CD8-positive, alpha-beta memory T cell (primary cell): ENCODE data around the gene HMHB1. TPM values are rescaled to one million over a fixed set of nuclear protein-coding genes. Genes with fewer than 3 reads are reported as not detected.

Source experiments
- CTCF ChIA-PET: fragments of 350-600 bp; sonication (Branson Sonifier 250); formaldehyde crosslinking; loops from one replicate; lab custom pipeline; 2021; ENCODE audit warnings: antibody characterized with exemption; lab: Charles Lee
- POLR2A ChIA-PET: fragments of 350-600 bp; sonication (Branson Sonifier 250); formaldehyde crosslinking; loops from one replicate; lab custom pipeline; 2021; ENCODE audit warnings: antibody characterized with exemption; lab: Charles Lee
- DNase-seq, 5 donors: peaks; one replicate each; pipeline versions ENCODE4 v3.0.0 to v3.0.0-alpha.2; 2020 to 2022; ENCODE audit warnings: mixed read lengths in 1 of 5
- H3K27ac ChIP-seq: one replicate; pipeline ENCODE4 v1.7.0; 2013; ENCODE audit warnings: low read depth, mild to moderate bottlenecking, low read length, moderate library complexity
- H3K27me3 ChIP-seq: 2 replicates; pipeline ENCODE4 v1.7.0; 2013; ENCODE audit warnings: low read length, mild to moderate bottlenecking; ENCODE audit not compliant: insufficient read depth, poor library complexity, severe bottlenecking
- H3K36me3 ChIP-seq: 2 replicates; pipeline ENCODE4 v1.7.0; 2013; ENCODE audit warnings: mild to moderate bottlenecking, low read length, moderate library complexity; ENCODE audit not compliant: insufficient read depth
- H3K4me1 ChIP-seq: 2 replicates; pipeline ENCODE4 v1.7.0; 2013; ENCODE audit warnings: mild to moderate bottlenecking, low read length, moderate library complexity; ENCODE audit not compliant: insufficient read depth
- H3K4me3 ChIP-seq: 2 replicates; pipeline ENCODE4 v1.7.0; 2013; ENCODE audit warnings: mild to moderate bottlenecking, low read length
- H3K9me3 ChIP-seq: 2 replicates; pipeline ENCODE4 v1.7.0; 2013; ENCODE audit warnings: mild to moderate bottlenecking, low read length
- H3K27ac Mint-ChIP-seq, 8 donors: one replicate each; pipeline ENCODE4 v1.8.0; 2020 to 2021; ENCODE audit warnings: mixed read lengths in 8 of 8, mild to moderate bottlenecking in 6 of 8, inconsistent platforms in 3 of 8, moderate library complexity in 3 of 8
- H3K27me3 Mint-ChIP-seq, 2 donors: one replicate each; pipeline ENCODE4 v1.8.0; 2020 to 2021; ENCODE audit warnings: mixed read lengths in 2 of 2, mild to moderate bottlenecking in 1 of 2, moderate library complexity in 1 of 2
- H3K36me3 Mint-ChIP-seq, 3 donors: one replicate each; pipeline ENCODE4 v1.8.0; 2020 to 2021; ENCODE audit warnings: mixed read lengths in 3 of 3, inconsistent platforms in 1 of 3, mild to moderate bottlenecking in 1 of 3
- H3K4me1 Mint-ChIP-seq, 3 donors: one replicate each; pipeline ENCODE4 v1.8.0; 2020 to 2021; ENCODE audit warnings: mixed read lengths in 3 of 3, inconsistent platforms in 1 of 3, mild to moderate bottlenecking in 1 of 3
- H3K4me3 Mint-ChIP-seq, 7 donors: one replicate each; pipeline ENCODE4 v1.8.0; 2020 to 2021; ENCODE audit warnings: mixed read lengths in 7 of 7, mild to moderate bottlenecking in 6 of 7, moderate library complexity in 4 of 7, inconsistent platforms in 2 of 7
- H3K9me3 Mint-ChIP-seq, 5 donors: one replicate each; pipeline ENCODE4 v1.8.0; 2020 to 2022; ENCODE audit warnings: mixed read lengths in 5 of 5, mild to moderate bottlenecking in 3 of 5, moderate library complexity in 2 of 5, inconsistent platforms in 1 of 5
- polyA plus RNA-seq: library from polyadenylated mRNA; unstranded; fragments of 300-500 nt; fragmentation: Illumina TruSeq; gene quantifications from one replicate; pipeline ENCODE4 v1.2.3, GENCODE V29; 2021
- total RNA-seq, 2 experiments: library from RNA; stranded (reverse); gene quantifications; one replicate each; pipeline ENCODE4 v1.2.3, GENCODE V29; 2021

Gene HMHB1
- total and polyA plus RNA-seq, 3 experiments from 2014 or later = not detected

DNA sequence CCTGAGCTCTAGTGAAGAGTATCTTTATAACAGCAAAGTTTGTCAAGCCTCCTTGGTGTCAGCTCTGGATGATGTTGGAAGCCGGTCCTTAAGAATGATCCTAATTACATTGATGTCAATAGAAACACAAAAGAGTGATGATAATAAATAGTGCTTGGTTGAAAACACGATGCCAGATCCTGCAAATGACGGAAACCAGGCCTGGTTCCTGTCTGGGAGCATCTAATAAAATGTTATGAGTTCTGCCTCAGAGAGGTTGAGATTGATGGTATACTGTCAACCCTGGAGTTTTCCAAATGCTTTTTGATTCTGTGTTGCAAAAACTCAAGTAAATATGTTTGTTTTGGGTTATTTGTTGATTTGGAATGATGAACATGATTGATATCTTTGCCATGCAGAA is 23.3 kb downstream of the HMHB1 start:
- CTCF ChIA-PET = interaction anchor here (0.8 to 0.9 kb wide), 2 partner anchors 9 to 1180 kb away, joined by 3 read pairs; no protein-coding TSS in a partner anchor
- H3K27ac ChIP-seq = no peak overlapping the region

DNA sequence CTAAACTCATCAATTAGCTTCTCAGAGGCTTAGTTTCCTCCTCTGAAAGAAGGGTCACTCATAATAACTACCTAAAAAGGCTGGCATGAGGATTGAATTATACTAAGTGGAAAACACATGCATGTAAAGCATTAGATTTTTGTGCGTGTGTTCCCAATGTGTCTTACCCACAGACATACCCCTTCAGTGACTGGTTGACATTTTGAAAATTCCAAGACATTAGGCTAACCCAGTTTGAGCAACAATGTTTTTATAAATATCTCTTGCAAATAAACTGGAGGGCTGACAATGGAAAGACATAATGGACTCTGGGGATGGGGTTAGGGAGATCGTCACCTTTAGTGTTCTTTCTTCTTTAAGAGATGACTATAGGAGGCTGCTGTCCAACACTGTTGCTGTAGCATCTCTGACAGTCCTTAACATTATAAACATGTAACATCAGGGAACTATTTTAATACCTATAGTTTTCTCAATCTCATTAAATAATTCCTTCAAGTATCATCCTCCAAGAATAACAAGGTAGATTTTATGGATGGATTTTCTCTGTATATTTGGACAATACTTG is 24.3 kb downstream of the HMHB1 start:
- Mint-ChIP-seq H3K4me1 (no peaks in the 10 kb centered on the region), H3K27me3 (peaks cover 3 to 11% of the 10 kb centered on the region in 2 donors), H3K27ac (no peak overlapping the region), H3K9me3 (no peaks in the 10 kb centered on the region), H3K4me3 (no peak overlapping the region), H3K36me3 (peaks cover 0 to 2% (median 0%) of the 10 kb centered on the region in 3 donors)
- ChIA-PET CTCF (interaction anchor here (0.9 to 1.6 kb wide), 2 partner anchors 10 to 12 kb away, joined by 3 to 7 read pairs; no protein-coding TSS in a partner anchor), POLR2A (no interaction called here)
- no peak for DNase-seq
- H3K36me3 ChIP-seq = no peaks in the 10 kb centered on the region
- H3K4me1 ChIP-seq = no peaks in the 10 kb centered on the region
- H3K27me3 ChIP-seq = no peaks in the 10 kb centered on the region
- no peaks in the 10 kb centered on the region for H3K9me3 ChIP-seq
- no peak overlapping the region for H3K27ac ChIP-seq
- no peak overlapping the region for H3K4me3 ChIP-seq

More for the DNA sequence above, 23.3 kb downstream of the HMHB1 start:
- H3K4me3 Mint-ChIP-seq = no peak overlapping the region
- Histone ChIP-seq H3K4me3 (no peak overlapping the region), H3K4me1 (no peaks in the 10 kb centered on the region), H3K27me3 (no peaks in the 10 kb centered on the region), H3K9me3 (no peaks in the 10 kb centered on the region), H3K36me3 (no peaks in the 10 kb centered on the region)
- no peaks in the 10 kb centered on the region for H3K4me1 Mint-ChIP-seq
- no peaks in the 10 kb centered on the region for H3K9me3 Mint-ChIP-seq
- POLR2A ChIA-PET = no interaction called here
- no peak for DNase-seq
- peaks cover 3 to 4% of the 10 kb centered on the region in 2 donors for H3K27me3 Mint-ChIP-seq
- H3K27ac Mint-ChIP-seq = no peak overlapping the region
- peaks cover 0 to 2% (median 0%) of the 10 kb centered on the region in 3 donors for H3K36me3 Mint-ChIP-seq

- DNase-seq = no peak
- H3K27ac ChIP-seq = no peak overlapping the region
- no peak overlapping the region for H3K4me3 ChIP-seq
- no peaks in the 10 kb centered on the region for H3K9me3 ChIP-seq
- Mint-ChIP-seq H3K27ac (no peak overlapping the region), H3K4me3 (no peak overlapping the region), H3K4me1 (no peaks in the 10 kb centered on the region), H3K27me3 (peaks cover 3 to 18% of the 10 kb centered on the region in 2 donors), H3K36me3 (peaks cover 0 to 2% (median 0%) of the 10 kb centered on the region in 3 donors), H3K9me3 (no peaks in the 10 kb centered on the region)
- no peaks in the 10 kb centered on the region for H3K4me1 ChIP-seq
- no peaks in the 10 kb centered on the region for H3K36me3 ChIP-seq
- H3K27me3 ChIP-seq = no peaks in the 10 kb centered on the region
- CTCF ChIA-PET = interaction anchor here (1.6 kb wide), 1 partner anchor 13 kb away, joined by 7 read pairs; no protein-coding TSS in a partner anchor
- POLR2A ChIA-PET = no interaction called here
Observed at GRCh38 chr5:143837306-143837848, 25.4 kb downstream of the HMHB1 start.

DNA sequence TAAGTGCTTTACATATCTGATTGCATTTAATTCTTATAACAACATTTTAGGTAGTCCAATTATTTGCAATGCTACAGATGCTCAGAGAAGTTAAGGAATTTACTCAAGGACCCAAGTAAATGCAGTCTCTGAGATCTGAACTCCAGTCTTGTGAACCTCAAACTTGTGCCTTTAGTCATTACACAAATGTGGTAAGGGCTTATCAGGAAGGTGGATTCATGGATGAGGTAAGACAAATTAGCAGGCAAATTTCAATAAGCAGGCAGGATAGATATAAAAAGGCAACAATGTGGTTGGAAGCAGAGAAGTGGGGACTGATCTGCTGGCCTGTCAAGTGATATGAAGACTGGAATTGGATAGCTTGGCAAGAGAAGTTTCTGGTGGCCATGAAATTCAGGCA is 29.5 kb downstream of the HMHB1 start:
- no peak overlapping the region for H3K27ac Mint-ChIP-seq
- no peaks in the 10 kb centered on the region for H3K4me1 ChIP-seq
- POLR2A ChIA-PET = no interaction called here
- DNase-seq = no peak
- H3K27me3 ChIP-seq = no peaks in the 10 kb centered on the region
- H3K27ac ChIP-seq = no peak overlapping the region
- H3K9me3 Mint-ChIP-seq = no peaks in the 10 kb centered on the region
- no peak overlapping the region for H3K4me3 Mint-ChIP-seq
- no peaks in the 10 kb centered on the region for H3K4me1 Mint-ChIP-seq
- H3K9me3 ChIP-seq = no peaks in the 10 kb centered on the region
- no peak overlapping the region for H3K4me3 ChIP-seq
- H3K36me3 ChIP-seq = no peaks in the 10 kb centered on the region
- peaks cover 0 to 2% (median 0%) of the 10 kb centered on the region in 3 donors for H3K36me3 Mint-ChIP-seq
- H3K27me3 Mint-ChIP-seq = peaks cover 3 to 23% of the 10 kb centered on the region in 2 donors
- CTCF ChIA-PET = no interaction called here

- CTCF ChIA-PET = no interaction called here
- DNase-seq = no peak
- H3K36me3 ChIP-seq = no peaks in the 10 kb centered on the region
- no peaks in the 10 kb centered on the region for H3K4me1 ChIP-seq
- POLR2A ChIA-PET = no interaction called here
- no peak overlapping the region for H3K4me3 ChIP-seq
- H3K36me3 Mint-ChIP-seq = peaks cover 0 to 2% (median 0%) of the 10 kb centered on the region in 3 donors
- no peak overlapping the region for H3K4me3 Mint-ChIP-seq
- no peak overlapping the region for H3K27ac ChIP-seq
- no peaks in the 10 kb centered on the region for H3K9me3 Mint-ChIP-seq
- H3K27ac Mint-ChIP-seq = no peak overlapping the region
- H3K9me3 ChIP-seq = no peaks in the 10 kb centered on the region
- H3K4me1 Mint-ChIP-seq = no peaks in the 10 kb centered on the region
- H3K27me3 ChIP-seq = no peaks in the 10 kb centered on the region
- peaks cover 3 to 23% of the 10 kb centered on the region in 2 donors for H3K27me3 Mint-ChIP-seq
Observed at GRCh38 chr5:143842920-143843319, 31.0 kb downstream of the HMHB1 start.

- Histone ChIP-seq H3K27me3 (no peaks in the 10 kb centered on the region), H3K27ac (no peak overlapping the region), H3K9me3 (no peaks in the 10 kb centered on the region), H3K4me3 (no peak overlapping the region), H3K4me1 (no peaks in the 10 kb centered on the region), H3K36me3 (no peaks in the 10 kb centered on the region)
- Mint-ChIP-seq H3K9me3 (no peaks in the 10 kb centered on the region), H3K4me1 (no peaks in the 10 kb centered on the region), H3K27me3 (peaks cover 3 to 26% of the 10 kb centered on the region in 2 donors), H3K4me3 (no peak overlapping the region), H3K36me3 (peaks cover 0 to under 1% (median 0%) of the 10 kb centered on the region in 3 donors), H3K27ac (no peak overlapping the region)
- no peak for DNase-seq
- ChIA-PET POLR2A (no interaction called here), CTCF (no interaction called here)
Observed at GRCh38 chr5:143843461-143843860, 31.5 kb downstream of the HMHB1 start.

- no peaks in the 10 kb centered on the region for H3K4me1 ChIP-seq
- no peak for DNase-seq
- ChIA-PET POLR2A (no interaction called here), CTCF (no interaction called here)
- no peaks in the 10 kb centered on the region for H3K27me3 ChIP-seq
- Mint-ChIP-seq H3K36me3 (peaks cover 0 to 7% (median 2%) of the 10 kb centered on the region in 3 donors), H3K4me3 (peak overlapping the region in 5 of 7 donors; percentile 2 to 63 (median 20)), H3K4me1 (peaks cover 3 to 7% (median 6%) of the 10 kb centered on the region in 3 donors), H3K27me3 (peaks cover 2 to 15% of the 10 kb centered on the region in 2 donors), H3K9me3 (peaks cover 0 to 4% (median 0%) of the 10 kb centered on the region in 5 donors), H3K27ac (no peak overlapping the region)
- no peak overlapping the region for H3K4me3 ChIP-seq
- H3K9me3 ChIP-seq = no peaks in the 10 kb centered on the region
- no peaks in the 10 kb centered on the region for H3K36me3 ChIP-seq
- H3K27ac ChIP-seq = no peak overlapping the region
Observed at GRCh38 chr5:143850050-143850683, 38.2 kb downstream of the HMHB1 start.

DNA sequence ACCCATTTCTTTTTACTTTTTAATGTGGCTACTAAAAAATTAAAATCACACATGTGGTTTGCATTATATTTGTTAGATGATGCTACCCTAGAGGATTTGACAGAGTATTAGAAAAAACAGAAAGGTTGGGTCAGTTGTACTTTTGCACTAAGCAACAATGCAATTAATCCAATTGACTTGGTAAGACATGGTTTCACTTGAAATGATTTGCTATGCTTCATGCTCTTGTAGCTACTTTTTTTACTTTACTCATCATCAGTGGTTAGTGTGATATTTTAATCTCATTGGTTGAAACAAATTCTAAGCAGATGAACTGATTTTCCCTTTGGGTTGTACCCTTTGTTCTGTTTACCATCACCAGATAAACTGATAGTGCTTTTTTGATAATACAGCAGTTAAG is 39.4 kb downstream of the HMHB1 start:
- no peak overlapping the region for H3K27ac ChIP-seq
- Mint-ChIP-seq H3K27me3 (peaks cover 2 to 15% of the 10 kb centered on the region in 2 donors), H3K27ac (no peak overlapping the region), H3K4me3 (no peak overlapping the region), H3K4me1 (peaks cover 3 to 7% (median 6%) of the 10 kb centered on the region in 3 donors), H3K9me3 (peaks cover 0 to 4% (median 1%) of the 10 kb centered on the region in 5 donors), H3K36me3 (peaks cover 0 to 7% (median 2%) of the 10 kb centered on the region in 3 donors)
- POLR2A ChIA-PET = no interaction called here
- no peaks in the 10 kb centered on the region for H3K9me3 ChIP-seq
- H3K36me3 ChIP-seq = no peaks in the 10 kb centered on the region
- CTCF ChIA-PET = no interaction called here
- H3K27me3 ChIP-seq = no peaks in the 10 kb centered on the region
- no peak for DNase-seq
- H3K4me3 ChIP-seq = no peak overlapping the region
- no peaks in the 10 kb centered on the region for H3K4me1 ChIP-seq
